Effector memory CD4-positive, alpha-beta T cell (primary cell): ENCODE data around the gene CNNM2.

Source experiments
- DNase-seq, 3 donors: peaks; one replicate each; pipeline ENCODE4 v3.0.0-alpha.2; 2020
- H3K27ac ChIP-seq: 2 replicates; pipeline ENCODE4 v1.7.0; 2013; ENCODE audit warnings: mild to moderate bottlenecking, low read length, moderate library complexity; ENCODE audit not compliant: insufficient read depth, poor library complexity, severe bottlenecking
- H3K27me3 ChIP-seq: replicated peaks from 2 replicates; pipeline ENCODE4 v1.7.0; 2013; ENCODE audit warnings: mild to moderate bottlenecking, low read length; ENCODE audit not compliant: insufficient read depth, control insufficient read depth, poor library complexity, severe bottlenecking
- H3K36me3 ChIP-seq: 2 replicates; pipeline ENCODE4 v1.7.0; 2013; ENCODE audit warnings: mild to moderate bottlenecking, low read length, moderate library complexity; ENCODE audit not compliant: control insufficient read depth, insufficient read depth
- H3K4me1 ChIP-seq: 2 replicates; pipeline ENCODE4 v1.7.0; 2013; ENCODE audit warnings: low read length, mild to moderate bottlenecking; ENCODE audit not compliant: control insufficient read depth, insufficient read depth, poor library complexity, severe bottlenecking
- H3K4me3 ChIP-seq: 2 replicates; pipeline ENCODE4 v1.7.0; 2013; ENCODE audit warnings: low read length, low read depth, mild to moderate bottlenecking; ENCODE audit not compliant: insufficient read depth, poor library complexity, severe bottlenecking
- H3K9me3 ChIP-seq: 2 replicates; pipeline ENCODE4 v1.7.0; 2013; ENCODE audit warnings: mild to moderate bottlenecking, low read length, moderate library complexity; ENCODE audit not compliant: control insufficient read depth
- total RNA-seq, 3 donors: gene quantifications; one replicate each; lab custom pipeline; 2026; lab: John Stamatoyannopoulos, UW

CNNM2 gene
- total RNA-seq = 20.5 to 28.1 (median 24.2) reads per million in 3 donors

DNA sequence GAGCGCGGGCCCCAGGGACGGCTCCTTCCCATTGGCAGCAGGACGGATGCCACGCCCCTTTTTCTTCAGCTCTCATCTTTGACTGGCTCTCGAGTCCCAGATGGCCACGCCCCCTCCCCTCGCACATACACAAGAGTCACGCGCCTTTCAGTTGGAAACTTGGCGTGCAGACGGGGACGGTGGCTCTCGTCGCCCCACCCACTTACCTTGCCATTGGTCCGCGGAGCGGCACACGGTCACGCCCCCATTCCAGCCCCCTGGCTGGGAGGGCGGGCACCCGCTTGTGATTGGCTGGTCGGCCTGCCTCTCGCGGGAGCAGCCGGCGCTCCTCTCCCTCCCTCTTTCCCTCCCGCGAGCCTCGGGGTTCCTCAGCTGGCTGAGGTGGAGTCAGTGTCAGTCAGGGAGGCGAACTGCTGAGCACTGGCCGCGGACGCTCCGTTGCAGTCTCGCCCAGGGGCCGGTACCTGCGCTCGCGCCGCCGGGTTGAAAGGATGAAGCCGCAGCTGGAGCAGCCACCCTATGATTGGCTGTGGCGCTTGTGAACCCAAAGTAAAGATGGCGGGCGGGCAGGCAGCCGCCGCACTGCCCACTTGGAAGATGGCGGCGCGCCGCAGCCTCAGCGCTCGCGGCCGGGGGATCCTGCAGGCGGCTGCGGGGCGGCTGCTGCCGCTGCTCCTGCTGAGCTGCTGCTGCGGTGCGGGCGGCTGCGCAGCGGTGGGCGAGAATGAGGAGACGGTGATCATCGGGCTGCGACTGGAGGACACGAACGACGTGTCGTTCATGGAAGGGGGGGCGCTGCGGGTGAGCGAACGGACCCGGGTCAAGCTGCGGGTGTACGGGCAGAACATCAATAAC lies at the start of gene CNNM2:
CNNM2 (plus strand) TSS at position 333 of the 855 bp plus-strand sequence; CDS start at position 520, 187 bp downstream.
- Histone ChIP-seq H3K27ac (peak within 1 kb of the TSS; percentile 87), H3K36me3 (no peaks in the 10 kb centered on the region), H3K9me3 (no peaks in the 10 kb centered on the region), H3K4me1 (peaks cover 23% of the 10 kb centered on the region), H3K4me3 (peak within 1 kb of the TSS; percentile 99), H3K27me3 (no peaks in the 10 kb centered on the region)
- peak; percentile 99 to 100 (median 99) for DNase-seq

- Histone ChIP-seq H3K27me3 (no peaks in the 10 kb centered on the region), H3K36me3 (peaks cover 8% of the 10 kb centered on the region), H3K9me3 (no peaks in the 10 kb centered on the region), H3K4me3 (no peak overlapping the region), H3K27ac (no peak overlapping the region), H3K4me1 (no peaks in the 10 kb centered on the region)
- no peak for DNase-seq
These were observed 49.2 kb upstream of the CNNM2 start for GRCh38 chr10:102868911-102869257.

DNA sequence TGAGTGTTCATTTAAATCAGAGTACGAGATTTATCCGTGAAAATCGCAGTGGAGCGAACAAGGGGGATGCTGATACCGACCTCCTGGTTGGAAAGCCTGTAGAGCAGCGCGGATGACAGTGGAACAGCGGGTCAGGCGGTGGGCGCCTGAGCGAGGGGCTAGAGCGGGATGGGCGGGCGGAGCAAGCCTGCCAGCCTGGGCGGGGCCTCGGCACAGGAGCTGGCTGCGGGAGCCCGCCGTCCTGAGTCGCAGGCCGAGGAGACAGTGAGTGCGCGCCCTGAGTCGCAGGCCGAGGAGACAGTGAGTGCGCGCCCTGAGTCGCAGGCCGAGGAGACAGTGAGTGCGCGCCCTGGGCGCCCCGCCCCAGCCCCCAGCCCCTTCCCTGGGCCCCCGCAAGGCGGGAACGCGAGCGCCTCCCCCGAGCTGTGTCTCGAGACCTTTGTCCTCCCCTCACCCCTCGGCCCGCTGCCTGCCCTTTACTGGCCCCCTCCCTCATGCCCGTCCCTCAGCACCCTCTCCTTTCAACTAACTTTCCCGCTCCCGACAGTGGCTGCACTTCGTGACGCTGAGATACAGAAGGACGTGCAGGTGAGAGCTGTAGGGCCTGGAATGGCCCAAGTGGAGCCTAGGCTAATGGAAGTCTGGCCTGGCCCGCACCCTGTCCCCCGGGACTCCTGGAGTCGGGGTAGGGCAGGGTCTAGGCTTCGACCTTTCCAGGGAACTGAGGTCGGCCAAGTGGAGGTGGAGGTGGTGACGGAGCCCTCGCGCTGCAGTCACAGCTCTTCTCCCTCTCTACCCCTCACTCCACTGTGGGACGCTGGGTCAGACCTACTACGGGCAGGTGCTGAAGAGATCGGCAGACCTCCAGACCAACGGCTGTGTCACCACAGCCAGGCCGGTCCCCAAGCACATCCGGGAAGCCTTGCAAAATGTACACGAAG lies 48.6 kb upstream of the CNNM2 start, which contains the start of gene AS3MT:
AS3MT (plus strand) TSS at position 213 of the 941 bp plus-strand sequence; CDS start at position 336, 123 bp downstream.
- no peak within 1 kb of the TSS for H3K27ac ChIP-seq

DNA sequence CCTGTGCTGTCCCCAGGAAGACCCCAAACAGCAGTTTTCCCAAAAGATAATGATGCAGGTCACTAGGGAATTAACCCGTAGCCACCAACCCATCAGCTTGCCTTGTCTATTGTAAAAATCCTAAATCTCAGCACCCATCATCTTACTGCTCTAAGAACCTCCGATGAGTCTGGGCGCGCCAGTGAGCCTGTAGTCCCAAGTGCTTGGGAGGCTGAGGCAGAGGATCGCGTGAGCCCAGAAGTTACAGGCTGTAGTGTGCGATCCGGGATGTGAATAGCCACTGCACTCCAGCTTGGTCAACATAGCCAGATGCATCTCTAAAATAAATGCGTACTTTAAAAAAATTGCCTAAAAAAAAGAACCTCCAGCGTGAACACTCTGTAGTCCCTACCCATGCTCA lies 47.9 kb upstream of the CNNM2 start:
- H3K36me3 ChIP-seq = peaks cover 5% of the 10 kb centered on the region
- H3K27ac ChIP-seq = no peak overlapping the region
- H3K9me3 ChIP-seq = no peaks in the 10 kb centered on the region
- no peak overlapping the region for H3K4me3 ChIP-seq
- no peaks in the 10 kb centered on the region for H3K4me1 ChIP-seq
- DNase-seq = no peak
- no peaks in the 10 kb centered on the region for H3K27me3 ChIP-seq

More for the DNA sequence above, 48.6 kb upstream of the CNNM2 start, which contains the start of gene AS3MT:
- H3K27me3 ChIP-seq = no peaks in the 10 kb centered on the region
- peaks cover 5% of the 10 kb centered on the region for H3K36me3 ChIP-seq
- H3K4me1 ChIP-seq = no peaks in the 10 kb centered on the region
- no peak for DNase-seq
- no peak within 1 kb of the TSS for H3K4me3 ChIP-seq
- H3K9me3 ChIP-seq = no peaks in the 10 kb centered on the region

DNA sequence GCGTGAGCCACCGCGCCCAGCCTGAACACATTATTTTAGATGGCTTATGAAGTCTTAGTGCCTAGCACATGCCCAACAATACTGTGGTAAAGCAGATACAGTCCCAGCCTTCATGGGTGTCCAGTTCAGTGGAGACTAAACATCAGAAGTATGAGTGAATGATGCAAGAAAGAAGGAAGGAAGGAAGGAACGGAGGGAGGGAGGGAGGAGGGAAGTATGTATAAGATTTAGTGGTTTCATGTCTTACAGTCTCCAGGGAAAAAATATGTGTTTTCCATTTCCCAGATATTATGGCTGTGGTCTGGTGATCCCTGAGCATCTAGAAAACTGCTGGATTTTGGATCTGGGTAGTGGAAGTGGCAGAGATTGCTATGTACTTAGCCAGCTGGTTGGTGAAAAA lies 45.9 kb upstream of the CNNM2 start:
- DNase-seq = no peak
- Histone ChIP-seq H3K36me3 (no peaks in the 10 kb centered on the region), H3K27ac (no peak overlapping the region), H3K4me1 (no peaks in the 10 kb centered on the region), H3K4me3 (no peak overlapping the region), H3K27me3 (no peaks in the 10 kb centered on the region), H3K9me3 (no peaks in the 10 kb centered on the region)

GRCh38 chr10:102876747-102877153 lies 41.3 kb upstream of the CNNM2 start:
- H3K27me3 ChIP-seq = no peaks in the 10 kb centered on the region
- H3K27ac ChIP-seq = no peak overlapping the region
- no peak for DNase-seq
- H3K4me1 ChIP-seq = no peaks in the 10 kb centered on the region
- no peaks in the 10 kb centered on the region for H3K9me3 ChIP-seq
- no peak overlapping the region for H3K4me3 ChIP-seq
- no peaks in the 10 kb centered on the region for H3K36me3 ChIP-seq

GRCh38 chr10:102878629-102879028 lies 39.5 kb upstream of the CNNM2 start:
- Histone ChIP-seq H3K27ac (no peak overlapping the region), H3K9me3 (no peaks in the 10 kb centered on the region), H3K27me3 (no peaks in the 10 kb centered on the region), H3K4me3 (no peak overlapping the region), H3K4me1 (no peaks in the 10 kb centered on the region), H3K36me3 (no peaks in the 10 kb centered on the region)
- no peak for DNase-seq

DNA sequence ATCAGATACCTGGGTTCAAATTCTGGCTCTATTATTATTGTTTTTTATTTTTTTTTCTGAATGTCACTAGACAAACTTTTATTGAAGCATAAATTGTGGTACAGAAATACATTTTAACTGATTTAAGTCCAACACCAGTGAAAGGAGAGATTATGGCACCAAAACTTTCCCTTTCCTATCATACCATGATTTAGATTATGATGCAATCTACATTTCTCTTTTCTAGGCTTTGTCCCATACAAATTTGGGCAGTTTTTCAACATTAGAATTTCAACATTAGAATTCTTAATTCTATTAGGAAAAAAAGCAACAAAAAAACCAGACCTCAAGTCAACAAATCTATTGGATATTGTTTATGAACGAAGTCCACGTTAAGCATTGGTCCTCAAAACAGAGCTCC lies 37.8 kb upstream of the CNNM2 start:
- Histone ChIP-seq H3K36me3 (no peaks in the 10 kb centered on the region), H3K27me3 (no peaks in the 10 kb centered on the region), H3K4me3 (no peak overlapping the region), H3K4me1 (no peaks in the 10 kb centered on the region), H3K27ac (no peak overlapping the region), H3K9me3 (no peaks in the 10 kb centered on the region)
- no peak for DNase-seq

- no peak for DNase-seq
- Histone ChIP-seq H3K9me3 (no peaks in the 10 kb centered on the region), H3K36me3 (no peaks in the 10 kb centered on the region), H3K27me3 (no peaks in the 10 kb centered on the region), H3K4me3 (no peak overlapping the region), H3K4me1 (no peaks in the 10 kb centered on the region), H3K27ac (no peak overlapping the region)
These were observed 30.0 kb upstream of the CNNM2 start for GRCh38 chr10:102888048-102888447.
